GM21515 (cell line): ENCODE results near the gene HSPB3.
"Not testable (repeated sequence)": the region's sequence is repeated elsewhere in the genome, so short reads cannot be mapped to it uniquely, and the experiment has no call there.

Experiments
- ATAC-seq: cut with Tn5 transposase; IDR thresholded peaks from one replicate; pipeline ENCODE4 v1.9.1; 2021; ENCODE audit not compliant: unreplicated experiment

The HSPB3 gene

GRCh38 chr5:54455413-54456157 lies at the start of gene HSPB3:
TSS of gene HSPB3 (plus strand) at chr5:54455699. CDS start at chr5:54455790, 91 bp downstream.
- ATAC-seq, result no peak

- no peak for ATAC-seq
These were observed 44.3 kb upstream of the HSPB3 start for GRCh38 chr5:54411176-54411575.

- ATAC-seq, result no peak
These were observed 42.6 kb upstream of the HSPB3 start for GRCh38 chr5:54412913-54413312.

GRCh38 chr5:54415147-54415546 lies 40.4 kb upstream of the HSPB3 start:
- ATAC-seq, result no peak

- ATAC-seq, result no peak
These were observed 39.5 kb upstream of the HSPB3 start for GRCh38 chr5:54415896-54416601.

- peak; percentile 86 for ATAC-seq
These were observed 35.7 kb upstream of the HSPB3 start for GRCh38 chr5:54419573-54420423.

GRCh38 chr5:54420511-54420910 lies 35.0 kb upstream of the HSPB3 start:
- ATAC-seq, result not testable (repeated sequence)

GRCh38 chr5:54421976-54422375 lies 33.5 kb upstream of the HSPB3 start:
- ATAC-seq, result no peak

GRCh38 chr5:54425258-54425657 lies 30.2 kb upstream of the HSPB3 start:
- ATAC-seq, result no peak

- no peak for ATAC-seq
These were observed 29.3 kb upstream of the HSPB3 start for GRCh38 chr5:54426209-54426608.

GRCh38 chr5:54434650-54435049 lies 20.8 kb upstream of the HSPB3 start:
- not testable (repeated sequence) for ATAC-seq

GRCh38 chr5:54438620-54439389 lies 16.7 kb upstream of the HSPB3 start:
- no peak for ATAC-seq

- peak; percentile 87 for ATAC-seq
These were observed 15.0 kb upstream of the HSPB3 start for GRCh38 chr5:54440456-54440893.

- no peak for ATAC-seq
These were observed 13.2 kb upstream of the HSPB3 start for GRCh38 chr5:54442271-54442670.

- ATAC-seq, result no peak
These were observed 12.2 kb upstream of the HSPB3 start for GRCh38 chr5:54443270-54443669.

GRCh38 chr5:54445691-54446378 lies 9.7 kb upstream of the HSPB3 start:
- ATAC-seq, result no peak

GRCh38 chr5:54446379-54446732 lies 9.1 kb upstream of the HSPB3 start:
- no peak for ATAC-seq

GRCh38 chr5:54449923-54450322 lies 5.6 kb upstream of the HSPB3 start:
- ATAC-seq, result no peak

GRCh38 chr5:54450542-54450941 lies 5.0 kb upstream of the HSPB3 start:
- no peak for ATAC-seq

- no peak for ATAC-seq
These were observed 2.5 kb upstream of the HSPB3 start for GRCh38 chr5:54453046-54453445.
